Endothelial cell of umbilical vein (primary cell): ENCODE data around the gene TRIM71. TPM values are rescaled to one million over a fixed set of nuclear protein-coding genes. Genes with fewer than 3 reads are reported as not detected.
"Not testable (repeated sequence)": the region's sequence is repeated elsewhere in the genome, so short reads cannot be mapped to it uniquely, and the experiment has no call there.

Source experiments
- BruUV-seq: library from RNA; stranded (reverse); fragments of 400-500 nt; replicated peaks from 2 replicates; lab custom pipeline; 2021; lab: Mats Ljungman, UMichigan
- CTCF ChIA-PET: fragments of 300-600, 350-600 bp; sonication (Branson Sonifier 250); formaldehyde crosslinking; loops from one replicate; lab custom pipeline; 2021; ENCODE audit warnings: antibody characterized with exemption, inconsistent platforms; lab: Charles Lee
- POLR2A ChIA-PET: fragments of 300-600, 350-600 bp; sonication (Branson Sonifier 250); formaldehyde crosslinking; loops from one replicate; lab custom pipeline; 2021; ENCODE audit warnings: antibody characterized with exemption, inconsistent platforms; lab: Charles Lee
- DNase-seq: peaks from one replicate; pipeline ENCODE4 v3.0.0-alpha.2; 2011; ENCODE audit warnings: low read depth, low spot score
- FAIRE-seq: peaks from 2 replicates; lab custom pipeline; 2011; peaks lifted over from hg19 to GRCh38; lab: Jason Lieb, UNC
- H2AFZ ChIP-seq: 2 replicates; pipeline ENCODE4 v1.6.0; 2012; ENCODE audit warnings: low read depth, low read length, control low read depth, inconsistent platforms
- H3K27ac ChIP-seq: 2 replicates; pipeline ENCODE4 v1.5.1; 2011; ENCODE audit warnings: low read depth, mild to moderate bottlenecking, control low read depth, low read length, moderate library complexity; ENCODE audit not compliant: insufficient read depth
- H3K27me3 ChIP-seq, 2 experiments: 2 replicates each; pipeline versions ENCODE4 v1.6.0 to v1.6.1; 2011; ENCODE audit warnings: low read length in 2 of 2, mixed read lengths in 1 of 2; ENCODE audit not compliant: control insufficient read depth in 2 of 2, insufficient read depth in 2 of 2
- H3K36me3 ChIP-seq, 2 experiments: 2 replicates in 1 of 2; 3 replicates in 1 of 2; pipeline ENCODE4 v1.5.1; 2011; ENCODE audit warnings: low read length in 2 of 2, mild to moderate bottlenecking in 1 of 2, moderate library complexity in 1 of 2; ENCODE audit not compliant: control insufficient read depth in 2 of 2, insufficient read depth in 2 of 2; ENCODE audit errors: extremely low read depth in 1 of 2
- H3K4me1 ChIP-seq: 3 replicates; pipeline ENCODE4 v1.5.1; 2011; ENCODE audit warnings: mild to moderate bottlenecking, low read length; ENCODE audit not compliant: control insufficient read depth, insufficient read depth; ENCODE audit errors: extremely low read depth
- H3K4me2 ChIP-seq: 2 replicates; pipeline ENCODE4 v1.6.1; 2011; ENCODE audit warnings: low read length, control low read depth, mixed read lengths; ENCODE audit not compliant: insufficient read depth
- H3K4me3 ChIP-seq, 3 experiments: fragments of 200-600 bp in 1 of 3; sonication (generic), shearing (Covaris generic) in 1 of 3; replicated peaks in 1 of 3; 2 replicates each; pipeline ENCODE4 v1.5.1; 2011 to 2016; ENCODE audit warnings: control low read depth in 3 of 3, low read length in 3 of 3, mild to moderate bottlenecking in 2 of 3, inconsistent platforms in 1 of 3, low read depth in 1 of 3, moderate library complexity in 1 of 3; ENCODE audit not compliant: insufficient read depth in 1 of 3
- H3K79me2 ChIP-seq: 2 replicates; pipeline ENCODE4 v1.6.0; 2012; ENCODE audit warnings: low read length, inconsistent platforms; ENCODE audit not compliant: control insufficient read depth, insufficient read depth
- H3K9ac ChIP-seq: replicated peaks from 2 replicates; pipeline ENCODE3; 2011; ENCODE audit warnings: low read length, control low read depth; ENCODE audit not compliant: insufficient read depth; ENCODE audit errors: extremely low read depth
- H3K9me1 ChIP-seq: replicated peaks from 3 replicates; pipeline ENCODE4 v1.6.0; 2011; ENCODE audit warnings: mild to moderate bottlenecking, low read length; ENCODE audit not compliant: control insufficient read depth, insufficient read depth; ENCODE audit errors: extremely low read depth
- H3K9me3 ChIP-seq: replicated peaks from 2 replicates; pipeline ENCODE4 v1.5.1; 2012; ENCODE audit warnings: low read length, inconsistent platforms; ENCODE audit not compliant: control insufficient read depth, insufficient read depth
- H4K20me1 ChIP-seq: replicated peaks from 2 replicates; pipeline ENCODE3; 2011; ENCODE audit warnings: mild to moderate bottlenecking, low read length; ENCODE audit not compliant: control insufficient read depth, insufficient read depth; ENCODE audit errors: extremely low read depth
- GATA2 ChIP-seq: IDR thresholded peaks from 2 replicates; pipeline ENCODE4 v1.7.0; 2011; ENCODE audit warnings: low read depth, mild to moderate bottlenecking, moderate library complexity, mixed read lengths, low read length; ENCODE audit not compliant: insufficient read length, insufficient read depth
- POLR2A ChIP-seq: IDR thresholded peaks from 2 replicates; pipeline ENCODE4 v1.6.1; 2012; ENCODE audit warnings: low read depth, mild to moderate bottlenecking, control low read depth, low read length
- POLR2AphosphoS5 ChIP-seq: IDR thresholded peaks from 2 replicates; pipeline ENCODE4 v1.6.1; 2012; ENCODE audit warnings: low read depth, mild to moderate bottlenecking, control low read depth, low read length, moderate library complexity; ENCODE audit not compliant: insufficient read depth
- dilution Hi-C: fragments of 300-500 bp; cut with MboI; formaldehyde crosslinking; loops from one replicate; pipeline ENCODE4 v1.15.0; 2019; ENCODE audit warnings: low sequenced_read_pairs; ENCODE audit not compliant: extremely low pct_ligation_motif_present
- intact Hi-C: fragments of 100-400 bp; cut with micrococcal nuclease; formaldehyde crosslinking; loops from one replicate; pipeline ENCODE4 v1.10.0; 2022
- polyA plus RNA-seq, 4 experiments: library from polyadenylated mRNA; depleted of rRNA in 3 of 4; stranded (reverse) in 3 of 4; unstranded in 1 of 4; fragments of >200 nt; gene quantifications; 2 replicates each; pipeline versions ENCODE4 v1.2.1 to v1.2.3, GENCODE V29; 2011 to 2012; ENCODE audit warnings: missing spikeins in 1 of 4
- total RNA-seq: library from RNA; stranded (reverse); gene quantifications from 2 replicates; pipeline ENCODE4 v1.2.3, GENCODE V29; 2021
- TF ChIP-seq, protein P1 (sequence below), 2 donors: IDR thresholded peaks; 1 replicate in 1 of 2; 2 replicates in 1 of 2; pipeline ENCODE4 v1.5.1; 2011; ENCODE audit warnings: low read length in 2 of 2, mild to moderate bottlenecking in 2 of 2, moderate library complexity in 2 of 2, control low read depth in 1 of 2, inconsistent platforms in 1 of 2, low read depth in 1 of 2; ENCODE audit not compliant: insufficient read depth in 1 of 2; ENCODE audit errors: extremely low read depth in 1 of 2
- TF ChIP-seq, protein P2 (sequence below): IDR thresholded peaks from 2 replicates; pipeline ENCODE4 v1.6.1; 2011; ENCODE audit not compliant: insufficient read depth, insufficient read length

The TRIM71 gene
- total and polyA plus RNA-seq, 2 donors (not counting 3 experiments of a cell fraction or from before 2014, with no cell fraction given): not detected

GRCh38 chr3:32797776-32798175 is 20.0 kb upstream of the TRIM71 start:
- POLR2A ChIA-PET: interaction anchor here (0.6 kb wide), 1 partner anchor 14 kb away, joined by 3 read pairs; no protein-coding TSS in a partner anchor
- TF ChIP-seq, protein P1, sequence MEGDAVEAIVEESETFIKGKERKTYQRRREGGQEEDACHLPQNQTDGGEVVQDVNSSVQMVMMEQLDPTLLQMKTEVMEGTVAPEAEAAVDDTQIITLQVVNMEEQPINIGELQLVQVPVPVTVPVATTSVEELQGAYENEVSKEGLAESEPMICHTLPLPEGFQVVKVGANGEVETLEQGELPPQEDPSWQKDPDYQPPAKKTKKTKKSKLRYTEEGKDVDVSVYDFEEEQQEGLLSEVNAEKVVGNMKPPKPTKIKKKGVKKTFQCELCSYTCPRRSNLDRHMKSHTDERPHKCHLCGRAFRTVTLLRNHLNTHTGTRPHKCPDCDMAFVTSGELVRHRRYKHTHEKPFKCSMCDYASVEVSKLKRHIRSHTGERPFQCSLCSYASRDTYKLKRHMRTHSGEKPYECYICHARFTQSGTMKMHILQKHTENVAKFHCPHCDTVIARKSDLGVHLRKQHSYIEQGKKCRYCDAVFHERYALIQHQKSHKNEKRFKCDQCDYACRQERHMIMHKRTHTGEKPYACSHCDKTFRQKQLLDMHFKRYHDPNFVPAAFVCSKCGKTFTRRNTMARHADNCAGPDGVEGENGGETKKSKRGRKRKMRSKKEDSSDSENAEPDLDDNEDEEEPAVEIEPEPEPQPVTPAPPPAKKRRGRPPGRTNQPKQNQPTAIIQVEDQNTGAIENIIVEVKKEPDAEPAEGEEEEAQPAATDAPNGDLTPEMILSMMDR (IDR thresholded peaks at IDR 0.05; ENCODE audit: extremely low read depth in 1 of 2, insufficient read depth in 1 of 2, low read depth in 1 of 2, low read length in 2 of 2): no peak
- TF ChIP-seq POLR2AphosphoS5 (no peak), POLR2A (no peak), GATA2 (no peak)
- TF ChIP-seq, protein P2, sequence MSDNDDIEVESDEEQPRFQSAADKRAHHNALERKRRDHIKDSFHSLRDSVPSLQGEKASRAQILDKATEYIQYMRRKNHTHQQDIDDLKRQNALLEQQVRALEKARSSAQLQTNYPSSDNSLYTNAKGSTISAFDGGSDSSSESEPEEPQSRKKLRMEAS: no peak
- CTCF ChIA-PET: interaction anchor here (0.6 to 0.7 kb wide), 2 partner anchors 21 to 543 kb away, joined by 3 read pairs; no protein-coding TSS in a partner anchor

GRCh38 chr3:32801440-32801839 is 16.4 kb upstream of the TRIM71 start:
- BruUV-seq, H3K27ac ChIP-seq, H3K4me3 ChIP-seq, H4K20me1 ChIP-seq, H3K9me3 ChIP-seq, FAIRE-seq, H3K9me1 ChIP-seq, H3K9ac ChIP-seq, dilution Hi-C loops, H3K36me3 ChIP-seq, H3K4me1 ChIP-seq, DNase-seq, H3K79me2 ChIP-seq, H3K4me2 ChIP-seq, H2AFZ ChIP-seq, H3K27me3 ChIP-seq, intact Hi-C loops: not testable (repeated sequence)
- CTCF ChIA-PET: interaction anchor here (1.5 kb wide), 1 partner anchor 10 kb away, joined by 4 read pairs; no protein-coding TSS in a partner anchor
- POLR2A ChIA-PET: interaction anchor here (0.6 kb wide), 1 partner anchor 10 kb away, joined by 3 read pairs; no protein-coding TSS in a partner anchor

More at GRCh38 chr3:32797776-32798175, 20.0 kb upstream of the TRIM71 start:
- H2AFZ ChIP-seq: no peak overlapping the region
- no TSS peak for BruUV-seq
- no peaks in the 10 kb centered on the region for H3K79me2 ChIP-seq
- H3K9me3 ChIP-seq: no peaks in the 10 kb centered on the region
- intact Hi-C loops: no loop called here
- DNase-seq (no peak), FAIRE-seq (no peak)
- H3K9me1 ChIP-seq: no peaks in the 10 kb centered on the region
- H3K9ac ChIP-seq: no peak overlapping the region
- no peak overlapping the region for H3K4me2 ChIP-seq
- peaks cover 0 to 9% of the 10 kb centered on the region in 2 experiments for H3K27me3 ChIP-seq
- no peak overlapping the region for H3K27ac ChIP-seq
- no peaks in the 10 kb centered on the region for H4K20me1 ChIP-seq
- H3K4me3 ChIP-seq: no peak overlapping the region
- dilution Hi-C loops: no loop called here
- H3K36me3 ChIP-seq: no peaks in the 10 kb centered on the region
- H3K4me1 ChIP-seq: no peaks in the 10 kb centered on the region
